Activated T-helper 2 cell treated with anti-CD3 and anti-CD28 coated beads, Interferon-gamma antibody, Interleukin-2, Interleukin-4, amounts not matched to agents 10 μg/mL and 5 μg/mL and 100 μg/mL, durations not matched to agents 14 hours and 24 hours and 36 hours (primary cell): ENCODE results near the gene SEC16A. TPM values are rescaled to one million over a fixed set of nuclear protein-coding genes. Genes with fewer than 3 reads are reported as not detected.
A peak's percentile ranks its signal among the peaks of the same experiment; 100 is the strongest.

Experiments
- DNase-seq: peaks from one replicate; pipeline ENCODE4 v3.0.0; 2021; ENCODE audit warnings: low spot score
- H3K27ac Mint-ChIP-seq: one replicate; pipeline ENCODE4 v1.8.0; 2021; ENCODE audit warnings: mixed read lengths
- H3K27me3 Mint-ChIP-seq: one replicate; pipeline ENCODE4 v1.8.0; 2021; ENCODE audit warnings: low read depth, mixed read lengths
- H3K36me3 Mint-ChIP-seq: one replicate; pipeline ENCODE4 v1.8.0; 2021; ENCODE audit warnings: low read depth, mixed read lengths
- H3K4me1 Mint-ChIP-seq: one replicate; pipeline ENCODE4 v1.8.0; 2021; ENCODE audit warnings: low read depth, mixed read lengths
- H3K4me3 Mint-ChIP-seq: one replicate; pipeline ENCODE4 v1.8.0; 2021; ENCODE audit warnings: low read depth, mild to moderate bottlenecking, moderate library complexity, mixed read lengths
- H3K9me3 Mint-ChIP-seq: one replicate; pipeline ENCODE4 v1.8.0; 2021; ENCODE audit warnings: mixed read lengths
- intact Hi-C: fragments of 100-400 bp; cut with micrococcal nuclease; formaldehyde crosslinking; loops from one replicate; pipeline ENCODE4 v1.15.1; 2023
- total RNA-seq: library from RNA; stranded (reverse); gene quantifications from 2 replicates; pipeline ENCODE4 v1.2.3, GENCODE V29; 2022

The SEC16A gene
- total RNA-seq, 1 donor from 2014 or later: 74.5 TPM

- Mint-ChIP-seq H3K4me3 (no peak overlapping the region), H3K4me1 (no peaks in the 10 kb centered on the region), H3K27me3 (no peaks in the 10 kb centered on the region), H3K36me3 (peaks cover 25% of the 10 kb centered on the region), H3K9me3 (no peaks in the 10 kb centered on the region), H3K27ac (no peak overlapping the region)
- intact Hi-C loops: no loop called here
- no peak for DNase-seq
These were observed 12.5 kb upstream of the SEC16A start for GRCh38 chr9:136495238-136495800.

GRCh38 chr9:136494531-136495215 is 11.8 kb upstream of the SEC16A start:
- no peaks in the 10 kb centered on the region for H3K9me3 Mint-ChIP-seq
- peaks cover 22% of the 10 kb centered on the region for H3K36me3 Mint-ChIP-seq
- no peaks in the 10 kb centered on the region for H3K4me1 Mint-ChIP-seq
- no peak overlapping the region for H3K27ac Mint-ChIP-seq
- intact Hi-C loops: no loop called here
- H3K4me3 Mint-ChIP-seq: no peak overlapping the region
- H3K27me3 Mint-ChIP-seq: no peaks in the 10 kb centered on the region
- DNase-seq: no peak

GRCh38 chr9:136494012-136494411 is 11.2 kb upstream of the SEC16A start:
- H3K4me1 Mint-ChIP-seq: no peaks in the 10 kb centered on the region
- no peak overlapping the region for H3K27ac Mint-ChIP-seq
- DNase-seq: no peak
- no peaks in the 10 kb centered on the region for H3K27me3 Mint-ChIP-seq
- intact Hi-C loops: no loop called here
- H3K9me3 Mint-ChIP-seq: no peaks in the 10 kb centered on the region
- peaks cover 19% of the 10 kb centered on the region for H3K36me3 Mint-ChIP-seq
- no peak overlapping the region for H3K4me3 Mint-ChIP-seq

- Mint-ChIP-seq H3K9me3 (no peaks in the 10 kb centered on the region), H3K27me3 (no peaks in the 10 kb centered on the region), H3K36me3 (peaks cover 15% of the 10 kb centered on the region), H3K4me1 (no peaks in the 10 kb centered on the region), H3K4me3 (no peak overlapping the region), H3K27ac (no peak overlapping the region)
- no peak for DNase-seq
- intact Hi-C loops: no loop called here
These were observed 10.7 kb upstream of the SEC16A start for GRCh38 chr9:136493567-136493971.

GRCh38 chr9:136492978-136493522 is 10.2 kb upstream of the SEC16A start:
- intact Hi-C loops: no loop called here
- Mint-ChIP-seq H3K36me3 (peaks cover 13% of the 10 kb centered on the region), H3K27me3 (no peaks in the 10 kb centered on the region), H3K4me3 (no peak overlapping the region), H3K4me1 (no peaks in the 10 kb centered on the region), H3K9me3 (no peaks in the 10 kb centered on the region), H3K27ac (no peak overlapping the region)
- no peak for DNase-seq

- intact Hi-C loops: loop anchor here (10.0 kb wide), 1 partner anchor 245 kb away; the partner anchor contains the start of gene QSOX2
- Mint-ChIP-seq H3K9me3 (no peaks in the 10 kb centered on the region), H3K36me3 (no peaks in the 10 kb centered on the region), H3K27me3 (no peaks in the 10 kb centered on the region), H3K4me1 (peaks cover 2% of the 10 kb centered on the region), H3K4me3 (no peak overlapping the region), H3K27ac (no peak overlapping the region)
- no peak for DNase-seq
These were observed 6.9 kb upstream of the SEC16A start for GRCh38 chr9:136489731-136490130.

GRCh38 chr9:136488247-136489214 is 5.7 kb upstream of the SEC16A start:
- DNase-seq: peak; percentile 62
- H3K9me3 Mint-ChIP-seq: no peaks in the 10 kb centered on the region
- peaks cover 3% of the 10 kb centered on the region for H3K4me1 Mint-ChIP-seq
- intact Hi-C loops: loop anchor here (1.0 to 10.0 kb wide), 2 partner anchors 143 to 244 kb away; partner anchors contain the start of gene QSOX2
- H3K27me3 Mint-ChIP-seq: no peaks in the 10 kb centered on the region
- H3K36me3 Mint-ChIP-seq: no peaks in the 10 kb centered on the region
- no peak overlapping the region for H3K4me3 Mint-ChIP-seq
- H3K27ac Mint-ChIP-seq: no peak overlapping the region

- Mint-ChIP-seq H3K9me3 (no peaks in the 10 kb centered on the region), H3K4me1 (peaks cover 3% of the 10 kb centered on the region), H3K36me3 (no peaks in the 10 kb centered on the region), H3K27me3 (no peaks in the 10 kb centered on the region), H3K4me3 (no peak overlapping the region), H3K27ac (no peak overlapping the region)
- no peak for DNase-seq
- intact Hi-C loops: loop anchor here (1.0 to 10.0 kb wide), 2 partner anchors 144 to 243 kb away; partner anchors contain the start of gene QSOX2
These were observed 4.8 kb upstream of the SEC16A start for GRCh38 chr9:136487672-136488071.

- Mint-ChIP-seq H3K36me3 (peaks cover under 1% of the 10 kb centered on the region), H3K27me3 (no peaks in the 10 kb centered on the region), H3K4me1 (peaks cover 3% of the 10 kb centered on the region), H3K27ac (no peak overlapping the region), H3K9me3 (no peaks in the 10 kb centered on the region), H3K4me3 (no peak overlapping the region)
- intact Hi-C loops: loop anchor here (10.0 kb wide), 1 partner anchor 242 kb away; the partner anchor contains the start of gene QSOX2
- DNase-seq: no peak
These were observed 4.2 kb upstream of the SEC16A start for GRCh38 chr9:136486823-136487620.

GRCh38 chr9:136486131-136486530 is 3.3 kb upstream of the SEC16A start:
- Mint-ChIP-seq H3K4me3 (no peak overlapping the region), H3K9me3 (no peaks in the 10 kb centered on the region), H3K27me3 (no peaks in the 10 kb centered on the region), H3K27ac (no peak overlapping the region), H3K36me3 (peaks cover 2% of the 10 kb centered on the region), H3K4me1 (peaks cover 11% of the 10 kb centered on the region)
- intact Hi-C loops: loop anchor here (10.0 kb wide), 1 partner anchor 241 kb away; the partner anchor contains the start of gene QSOX2
- DNase-seq: no peak

GRCh38 chr9:136485049-136486045 is 2.5 kb upstream of the SEC16A start:
- Mint-ChIP-seq H3K27ac (peak overlapping the region; percentile 12), H3K9me3 (no peaks in the 10 kb centered on the region), H3K4me1 (peaks cover 13% of the 10 kb centered on the region), H3K27me3 (no peaks in the 10 kb centered on the region), H3K4me3 (peak overlapping the region; percentile 49), H3K36me3 (peaks cover 2% of the 10 kb centered on the region)
- intact Hi-C loops: loop anchor here (1.0 to 10.0 kb wide), 2 partner anchors 159 to 241 kb away; partner anchors contain the start of gene QSOX2
- peak; percentile 74 for DNase-seq
